Ovary (tissue), 3 donors: Measurements from ENCODE around the gene KCNIP4.

Source experiments
- CTCF ChIP-seq, 3 donors: fragments of 450-650 bp in 2 of 3; fragments of 200-600 bp in 1 of 3; IDR thresholded peaks; one replicate each; pipeline versions ENCODE4 v1.5.1 to v1.8.0; 2016 to 2022; ENCODE audit warnings: antibody characterized with exemption in 3 of 3, mild to moderate bottlenecking in 1 of 3
- EP300 ChIP-seq: sonication (generic); formaldehyde crosslinking; IDR thresholded peaks from one replicate; pipeline ENCODE4 v1.6.1; 2017; ENCODE audit warnings: antibody characterized with exemption
- POLR2A ChIP-seq: fragments of 450-650 bp; IDR thresholded peaks from one replicate; pipeline ENCODE4 v1.6.1; 2017; ENCODE audit warnings: antibody characterized with exemption, mild to moderate bottlenecking, moderate library complexity
- donor health status: DM: no; HTN: no; CAD: no.

GRCh38 chr4:20895988-20896387 is 1052.6 kb downstream of the KCNIP4 start:
- no peak for TF ChIP-seq CTCF (IDR thresholded peaks at IDR 0.05)
- TF ChIP-seq POLR2A: no peak
- TF ChIP-seq EP300: no peak
